Trophoblast cell (in vitro differentiated cells and primary cell): ENCODE measurements around the gene TTYH1.
"Not testable (repeated sequence)": the region's sequence is repeated elsewhere in the genome, so short reads cannot be mapped to it uniquely, and the experiment has no call there.

ENCODE experiments used
- DNase-seq, 2 donors: peaks; one replicate each; pipeline ENCODE4 v3.0.0-alpha.2; 2016
- H2AFZ ChIP-seq: 2 replicates; pipeline ENCODE4 v1.6.1; 2013; ENCODE audit warnings: low read length, moderate library complexity, mild to moderate bottlenecking; ENCODE audit not compliant: insufficient read depth, poor library complexity
- H2AK5ac ChIP-seq: 2 replicates; pipeline ENCODE4 v1.6.1; 2013; ENCODE audit warnings: mild to moderate bottlenecking, low read length
- H2BK120ac ChIP-seq: 2 replicates; pipeline ENCODE4 v1.6.1; 2013; ENCODE audit warnings: low read length, mild to moderate bottlenecking, moderate library complexity; ENCODE audit not compliant: insufficient read depth, poor library complexity
- H2BK12ac ChIP-seq: 2 replicates; pipeline ENCODE4 v1.6.1; 2013; ENCODE audit warnings: mild to moderate bottlenecking, low read length, moderate library complexity
- H2BK5ac ChIP-seq: 2 replicates; pipeline ENCODE4 v1.6.1; 2013; ENCODE audit warnings: low read length, low read depth, moderate library complexity, mild to moderate bottlenecking; ENCODE audit not compliant: poor library complexity
- H3K14ac ChIP-seq: 2 replicates; pipeline ENCODE4 v1.6.1; 2013; ENCODE audit warnings: mild to moderate bottlenecking, low read length
- H3K18ac ChIP-seq: 2 replicates; pipeline ENCODE4 v1.6.1; 2013; ENCODE audit warnings: mild to moderate bottlenecking, low read length
- H3K23ac ChIP-seq: 2 replicates; pipeline ENCODE4 v1.6.1; 2013; ENCODE audit warnings: low read length
- H3K27ac ChIP-seq: 2 replicates; pipeline ENCODE4 v1.5.1; 2013; ENCODE audit warnings: low read depth, mild to moderate bottlenecking, inconsistent platforms, low read length, moderate library complexity
- H3K27me3 ChIP-seq: 2 replicates; pipeline ENCODE4 v1.6.1; 2013; ENCODE audit warnings: inconsistent platforms, mild to moderate bottlenecking, low read length, moderate library complexity; ENCODE audit not compliant: insufficient read depth
- H3K36me3 ChIP-seq, 2 experiments: 1 replicate in 1 of 2; 2 replicates in 1 of 2; pipeline ENCODE4 v1.6.1; 2013; ENCODE audit warnings: low read length in 2 of 2, mild to moderate bottlenecking in 2 of 2, moderate library complexity in 1 of 2; ENCODE audit not compliant: insufficient read depth in 2 of 2, control insufficient read depth in 1 of 2
- H3K4ac ChIP-seq: 2 replicates; pipeline ENCODE4 v1.6.1; 2013; ENCODE audit warnings: low read depth, mild to moderate bottlenecking, low read length, moderate library complexity
- H3K4me1 ChIP-seq, 2 experiments: 1 replicate in 1 of 2; 2 replicates in 1 of 2; pipeline ENCODE4 v1.6.1; 2013; ENCODE audit warnings: low read length in 2 of 2, mild to moderate bottlenecking in 2 of 2, moderate library complexity in 1 of 2; ENCODE audit not compliant: insufficient read depth in 2 of 2, control insufficient read depth in 1 of 2
- H3K4me2 ChIP-seq: 2 replicates; pipeline ENCODE4 v1.6.1; 2013; ENCODE audit warnings: inconsistent platforms, mild to moderate bottlenecking, low read length, moderate library complexity
- H3K4me3 ChIP-seq: 2 replicates; pipeline ENCODE4 v1.5.1; 2013; ENCODE audit warnings: mild to moderate bottlenecking, low read depth, low read length, inconsistent platforms
- H3K79me1 ChIP-seq: one replicate; pipeline ENCODE4 v1.6.1; 2013; ENCODE audit warnings: low read length
- H3K79me2 ChIP-seq: 2 replicates; pipeline ENCODE4 v1.6.1; 2013; ENCODE audit warnings: low read length, mild to moderate bottlenecking; ENCODE audit not compliant: control insufficient read depth, insufficient read depth, poor library complexity
- H3K9ac ChIP-seq: 2 replicates; pipeline ENCODE4 v1.6.1; 2013; ENCODE audit warnings: mild to moderate bottlenecking, low read length
- H3K9me3 ChIP-seq: 2 replicates; pipeline ENCODE4 v1.6.1; 2013; ENCODE audit warnings: low read depth, mild to moderate bottlenecking, control low read depth, inconsistent platforms, low read length; ENCODE audit not compliant: insufficient read depth
- H4K12ac ChIP-seq: 2 replicates; pipeline ENCODE4 v1.6.1; 2013; ENCODE audit warnings: low read depth, mild to moderate bottlenecking, low read length, moderate library complexity
- H4K8ac ChIP-seq: 2 replicates; pipeline ENCODE4 v1.6.1; 2013; ENCODE audit warnings: low read depth, mild to moderate bottlenecking, low read length, moderate library complexity
- H4K91ac ChIP-seq: one replicate; pipeline ENCODE4 v1.6.1; 2013; ENCODE audit warnings: low read depth, mild to moderate bottlenecking, low read length, moderate library complexity
- WGBS: extraction: QIAGEN DNeasy Blood & Tissue Kit; methylation state at CpG from one replicate; pipeline ENCODE4 v1.1.7; 2013; ENCODE audit warnings: missing lambda C conversion rate; ENCODE audit not compliant: insufficient read length, insufficient coverage; ENCODE audit errors: extremely low coverage; 5-methylcytosine and 5-hydroxymethylcytosine counted together

Gene TTYH1

DNA sequence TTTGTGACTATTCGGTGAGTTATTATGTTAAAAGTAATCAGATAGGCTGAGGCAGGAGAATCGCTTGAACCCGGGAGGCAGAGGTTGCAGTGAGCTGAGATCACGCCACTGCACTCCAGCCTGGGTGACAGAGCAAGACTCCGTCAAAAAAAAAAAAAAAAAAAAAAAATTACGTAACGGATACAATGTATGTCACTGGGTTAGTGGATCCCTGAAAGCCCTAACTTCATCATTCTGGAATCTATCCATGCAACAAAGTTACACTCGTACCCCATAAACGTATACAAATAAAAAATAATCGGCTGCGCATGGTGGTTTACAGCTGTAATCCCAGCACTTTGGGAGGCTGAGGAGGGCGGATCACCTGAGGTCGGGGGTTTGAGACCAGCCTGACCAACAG lies 33.2 kb upstream of the TTYH1 start:
- not testable (repeated sequence) for H4K12ac ChIP-seq, H3K4me3 ChIP-seq, H2AFZ ChIP-seq, H2BK120ac ChIP-seq, H3K27ac ChIP-seq, H3K14ac ChIP-seq, H4K91ac ChIP-seq, H3K79me2 ChIP-seq, DNase-seq, H2AK5ac ChIP-seq, H3K9me3 ChIP-seq, H4K8ac ChIP-seq, H3K4ac ChIP-seq, H3K9ac ChIP-seq, H3K23ac ChIP-seq, H3K18ac ChIP-seq, H3K27me3 ChIP-seq, H2BK5ac ChIP-seq, H3K36me3 ChIP-seq, H2BK12ac ChIP-seq, H3K4me1 ChIP-seq, H3K79me1 ChIP-seq, H3K4me2 ChIP-seq
- no CpG with 5 or more reads among the region's 13 CpGs for WGBS

DNA sequence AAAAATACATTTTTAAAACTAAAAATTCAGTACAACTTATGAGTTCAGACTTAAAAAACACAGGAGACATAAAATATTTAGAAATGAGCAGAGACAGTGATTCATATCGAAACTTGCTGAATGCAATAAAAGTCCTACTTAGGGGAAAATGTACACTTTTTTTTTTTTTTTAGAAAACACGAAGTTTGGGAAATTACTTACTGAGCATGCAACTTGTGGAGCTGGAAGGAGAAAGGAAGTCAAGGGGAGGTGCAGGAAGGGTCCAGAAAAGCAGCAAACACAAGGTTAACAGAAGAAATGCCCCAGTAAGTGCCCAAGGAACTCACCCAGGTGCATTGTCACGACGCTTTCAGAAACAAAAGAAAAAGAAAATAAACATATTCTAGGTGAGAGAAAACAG lies 31.9 kb upstream of the TTYH1 start:
- Histone ChIP-seq H2AK5ac (no peak overlapping the region), H3K27ac (no peak overlapping the region), H4K8ac (no peak overlapping the region), H3K4me1 (no peaks in the 10 kb centered on the region), H3K14ac (no peak overlapping the region), H4K12ac (no peak overlapping the region), H3K36me3 (no peaks in the 10 kb centered on the region), H2BK5ac (no peak overlapping the region), H3K9me3 (peaks cover 4% of the 10 kb centered on the region), H3K4ac (no peak overlapping the region), H3K4me2 (no peak overlapping the region), H3K18ac (no peak overlapping the region), H3K4me3 (no peak overlapping the region), H4K91ac (no peak overlapping the region), H3K79me1 (no peaks in the 10 kb centered on the region), H2BK12ac (no peak overlapping the region), H3K23ac (no peak overlapping the region), H2BK120ac (no peak overlapping the region), H2AFZ (no peak overlapping the region), H3K9ac (no peak overlapping the region), H3K27me3 (no peaks in the 10 kb centered on the region), H3K79me2 (no peaks in the 10 kb centered on the region)
- no CpG with 5 or more reads among the region's 4 CpGs for WGBS
- peak in 1 of 2 donors; percentile 31 for DNase-seq

GRCh38 chr19:54387991-54388801 lies 27.1 kb upstream of the TTYH1 start:
- no peak for DNase-seq
- Histone ChIP-seq H2AK5ac (no peak overlapping the region), H3K14ac (no peak overlapping the region), H3K36me3 (no peaks in the 10 kb centered on the region), H3K4me2 (no peak overlapping the region), H2AFZ (no peak overlapping the region), H3K4me1 (peaks cover 0 to under 1% of the 10 kb centered on the region in 2 experiments), H3K9me3 (no peaks in the 10 kb centered on the region), H3K23ac (no peak overlapping the region), H4K91ac (no peak overlapping the region), H3K79me2 (no peaks in the 10 kb centered on the region), H3K9ac (no peak overlapping the region), H3K27me3 (no peaks in the 10 kb centered on the region), H2BK12ac (no peak overlapping the region), H4K12ac (no peak overlapping the region), H4K8ac (no peak overlapping the region), H2BK120ac (no peak overlapping the region), H3K79me1 (no peaks in the 10 kb centered on the region), H3K4me3 (no peak overlapping the region), H2BK5ac (no peak overlapping the region), H3K27ac (no peak overlapping the region), H3K18ac (no peak overlapping the region), H3K4ac (no peak overlapping the region)
- no CpG with 5 or more reads among the region's 36 CpGs for WGBS

GRCh38 chr19:54388802-54389139 lies 26.5 kb upstream of the TTYH1 start:
- H2AFZ ChIP-seq = no peak overlapping the region
- no peaks in the 10 kb centered on the region for H3K36me3 ChIP-seq
- H3K79me2 ChIP-seq = no peaks in the 10 kb centered on the region
- no peak overlapping the region for H3K23ac ChIP-seq
- no peak overlapping the region for H3K9ac ChIP-seq
- no peak overlapping the region for H3K27ac ChIP-seq
- no peaks in the 10 kb centered on the region for H3K9me3 ChIP-seq
- H4K8ac ChIP-seq = no peak overlapping the region
- H4K12ac ChIP-seq = no peak overlapping the region
- no peak overlapping the region for H3K4me2 ChIP-seq
- H3K79me1 ChIP-seq = no peaks in the 10 kb centered on the region
- no peak for DNase-seq
- no peak overlapping the region for H2BK5ac ChIP-seq
- WGBS = no CpG with 5 or more reads among the region's 9 CpGs
- no peak overlapping the region for H2BK120ac ChIP-seq
- H3K4me1 ChIP-seq = peaks cover 0 to 3% of the 10 kb centered on the region in 2 experiments
- no peak overlapping the region for H4K91ac ChIP-seq
- no peak overlapping the region for H2AK5ac ChIP-seq
- no peaks in the 10 kb centered on the region for H3K27me3 ChIP-seq
- H3K14ac ChIP-seq = no peak overlapping the region
- no peak overlapping the region for H3K4ac ChIP-seq
- H2BK12ac ChIP-seq = no peak overlapping the region
- H3K4me3 ChIP-seq = no peak overlapping the region
- no peak overlapping the region for H3K18ac ChIP-seq
